K562 (cell line): ENCODE results near the gene RASSF3. TPM values are rescaled to one million over a fixed set of nuclear protein-coding genes. Genes with fewer than 3 reads are reported as not detected.

Experiments
- HSF4 ChIP-seq: fragments of 250-450 bp; sonication (Bioruptor Pico); IDR thresholded peaks from 2 replicates; pipeline ENCODE4 v2.1.2; 2022; ENCODE audit warnings: mild to moderate bottlenecking, moderate library complexity, borderline replicate concordance
- MGA ChIP-seq: fragments of 450-650 bp; IDR thresholded peaks from 2 replicates; pipeline ENCODE4 v1.6.1; 2016; ENCODE audit warnings: mild to moderate bottlenecking, moderate library complexity
- NFIC ChIP-seq: fragments of 450-650 bp; IDR thresholded peaks from 2 replicates; pipeline ENCODE4 v1.6.1; 2017; ENCODE audit warnings: mild to moderate bottlenecking, inconsistent platforms
- PHF21A ChIP-seq: fragments of 450-650 bp; IDR thresholded peaks from 2 replicates; pipeline ENCODE4 v1.6.1; 2017; ENCODE audit warnings: low read depth, borderline replicate concordance
- SAFB ChIP-seq: fragments of 200-400 bp; formaldehyde crosslinking; IDR thresholded peaks from 2 replicates; pipeline ENCODE4 v1.6.1; 2017; ENCODE audit warnings: low read depth, low read length, borderline replicate concordance
- ZBED1 ChIP-seq: IDR thresholded peaks from 2 replicates; pipeline ENCODE4 v1.6.1; 2014
- ZNF717 ChIP-seq: fragments of 250-450 bp; sonication (Bioruptor Pico); IDR thresholded peaks from 2 replicates; pipeline ENCODE4 v1.5.0; 2021
- polyA plus RNA-seq, 8 experiments: library from polyadenylated mRNA; depleted of rRNA in 4 of 8; stranded (reverse) in 5 of 8; unstranded in 3 of 8; fragments of >200 nt; fragmentation: Nextera tagmentation in 2 of 8; fragmentation: Illumina TruSeq in 1 of 8; extraction: Ambion mirVana in 2 of 8; extraction: Trizol in 1 of 8; gene quantifications; 2 replicates each; pipeline versions ENCODE4 v1.2.1 to v1.2.3, GENCODE V29; 2011 to 2014; ENCODE audit warnings: inconsistent platforms in 1 of 8, missing spikeins in 1 of 8
- total RNA-seq, 7 experiments: library from RNA; depleted of rRNA in 6 of 7; stranded (reverse); fragments of >200 nt in 6 of 7; fragmentation: Illumina TruSeq in 2 of 7; extraction: Trizol in 2 of 7; gene quantifications; 2 replicates each; pipeline versions ENCODE4 v1.2.1 to v1.2.3, GENCODE V29; 2011 to 2021; ENCODE audit warnings: low replicate concordance in 1 of 7
- TF ChIP-seq, protein P1 (sequence below), 3 experiments: fragments of 200-800 bp in 1 of 3; fragments of 250-450 bp in 1 of 3; fragments of 450-650 bp in 1 of 3; sonication (Bioruptor Pico) in 1 of 3; sonication (Bioruptor generic) in 1 of 3; formaldehyde crosslinking in 1 of 3; IDR thresholded peaks; 2 replicates each; pipeline versions ENCODE4 v1.6.1 to v1.8.0; 2016 to 2022; ENCODE audit warnings: mild to moderate bottlenecking in 2 of 3, missing genetic modification characterization in 2 of 3, missing compliant biosample characterization in 1 of 3, moderate library complexity in 1 of 3

Gene RASSF3
- total and polyA plus RNA-seq, 9 of the 15 experiments (the other 6 are each of a cell fraction or from before 2014, with no cell fraction given), result 3.7 to 39.2 (median 20.2) TPM

- TF ChIP-seq, protein P1, sequence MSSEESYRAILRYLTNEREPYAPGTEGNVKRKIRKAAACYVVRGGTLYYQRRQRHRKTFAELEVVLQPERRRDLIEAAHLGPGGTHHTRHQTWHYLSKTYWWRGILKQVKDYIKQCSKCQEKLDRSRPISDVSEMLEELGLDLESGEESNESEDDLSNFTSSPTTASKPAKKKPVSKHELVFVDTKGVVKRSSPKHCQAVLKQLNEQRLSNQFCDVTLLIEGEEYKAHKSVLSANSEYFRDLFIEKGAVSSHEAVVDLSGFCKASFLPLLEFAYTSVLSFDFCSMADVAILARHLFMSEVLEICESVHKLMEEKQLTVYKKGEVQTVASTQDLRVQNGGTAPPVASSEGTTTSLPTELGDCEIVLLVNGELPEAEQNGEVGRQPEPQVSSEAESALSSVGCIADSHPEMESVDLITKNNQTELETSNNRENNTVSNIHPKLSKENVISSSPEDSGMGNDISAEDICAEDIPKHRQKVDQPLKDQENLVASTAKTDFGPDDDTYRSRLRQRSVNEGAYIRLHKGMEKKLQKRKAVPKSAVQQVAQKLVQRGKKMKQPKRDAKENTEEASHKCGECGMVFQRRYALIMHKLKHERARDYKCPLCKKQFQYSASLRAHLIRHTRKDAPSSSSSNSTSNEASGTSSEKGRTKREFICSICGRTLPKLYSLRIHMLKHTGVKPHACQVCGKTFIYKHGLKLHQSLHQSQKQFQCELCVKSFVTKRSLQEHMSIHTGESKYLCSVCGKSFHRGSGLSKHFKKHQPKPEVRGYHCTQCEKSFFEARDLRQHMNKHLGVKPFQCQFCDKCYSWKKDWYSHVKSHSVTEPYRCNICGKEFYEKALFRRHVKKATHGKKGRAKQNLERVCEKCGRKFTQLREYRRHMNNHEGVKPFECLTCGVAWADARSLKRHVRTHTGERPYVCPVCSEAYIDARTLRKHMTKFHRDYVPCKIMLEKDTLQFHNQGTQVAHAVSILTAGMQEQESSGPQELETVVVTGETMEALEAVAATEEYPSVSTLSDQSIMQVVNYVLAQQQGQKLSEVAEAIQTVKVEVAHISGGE (CRISPR knock-in tag; IDR thresholded peaks at IDR 0.05), result 0 out of 6 replicates have a peak, but pooled peaks of 1 of the 3 experiments have one; percentile 34
- TF ChIP-seq MGA (no peak), SAFB (no peak), NFIC (no peak), HSF4 (CRISPR knock-in tag) (no peak), ZNF717 (CRISPR knock-in tag) (no peak), PHF21A (no peak), ZBED1 (no peak)
Measured at GRCh38 chr12:64618953-64619590, 8.8 kb downstream of the RASSF3 start (continued).
